Measurements from ENCODE around the gene JAKMIP3.

DNA sequence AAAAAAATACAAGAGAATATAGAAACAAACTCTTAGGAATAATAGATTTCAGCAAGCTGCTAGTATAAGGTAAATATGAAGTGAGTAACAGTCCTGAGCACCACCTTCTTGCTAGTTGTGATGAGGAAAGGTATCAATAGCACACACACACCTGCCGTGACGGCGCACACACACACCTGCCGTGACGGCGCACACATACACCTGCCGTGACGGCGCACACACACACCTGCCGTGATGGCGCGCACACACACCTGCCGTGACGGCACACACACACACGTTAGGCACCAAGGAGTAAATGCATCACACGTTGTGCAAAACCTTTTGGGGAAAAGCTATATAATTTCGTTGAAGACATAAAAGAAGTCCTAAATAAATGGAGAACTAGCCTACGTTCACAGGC lies 4.7 kb upstream of the JAKMIP3 start:
- TF ChIP-seq CTCF (conservative IDR thresholded peaks at IDR 0.05; ENCODE audit: low read depth, low read length): no peak
- no peak for TF ChIP-seq EZH2 (IDR thresholded peaks at IDR 0.05; ENCODE audit: low read length, unreplicated experiment)

All from PC-3 (cell line).